Measurements from ENCODE around the gene MARCHF10.

Gene MARCHF10

DNA sequence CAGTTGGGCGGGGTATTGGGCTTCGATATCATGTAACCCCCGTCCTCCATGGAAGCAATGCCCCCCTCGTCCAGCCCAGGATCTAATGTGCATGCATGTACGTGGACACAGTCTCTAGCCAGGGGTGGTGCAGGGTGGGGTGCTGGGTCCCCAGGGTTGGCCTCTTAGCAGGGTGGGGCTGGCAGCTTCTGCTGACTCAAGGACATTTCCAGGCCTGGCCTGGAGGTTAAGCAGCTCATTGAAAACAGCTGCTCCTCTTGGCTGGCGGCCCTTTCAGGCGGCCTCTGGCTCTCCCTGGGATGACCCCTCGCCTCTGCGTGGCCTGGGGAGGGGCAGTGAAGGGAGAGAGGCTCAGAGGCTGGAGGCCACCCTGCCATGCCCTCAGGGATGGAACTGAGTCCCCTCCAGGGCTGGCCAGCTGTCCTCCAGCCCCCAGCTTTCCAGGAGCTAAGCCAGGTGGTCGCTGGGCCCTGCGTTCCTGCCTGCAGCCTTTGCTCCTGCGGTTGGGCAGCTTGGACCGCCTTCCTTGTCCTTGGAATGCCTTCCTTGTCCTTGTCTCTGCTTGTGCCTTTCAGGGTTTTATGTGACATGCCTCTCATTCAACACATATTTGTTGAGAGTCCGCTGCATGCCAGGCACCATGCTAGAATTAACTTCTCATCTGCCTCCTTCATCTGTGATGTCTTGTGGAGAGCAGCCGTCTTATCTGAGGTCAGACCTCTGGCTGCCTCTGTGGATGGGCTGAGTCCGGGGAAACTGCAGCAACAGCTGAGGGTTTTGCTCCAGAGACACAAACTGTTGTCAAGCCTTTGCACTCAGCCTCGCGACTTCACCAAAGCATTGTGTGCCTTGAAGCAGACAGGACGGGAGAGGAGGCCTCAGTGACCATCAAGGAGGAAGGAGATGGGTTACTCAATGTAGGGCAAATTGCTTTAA, 154.0 kb downstream of the MARCHF10 start:
- no peak for DNase-seq

DNA sequence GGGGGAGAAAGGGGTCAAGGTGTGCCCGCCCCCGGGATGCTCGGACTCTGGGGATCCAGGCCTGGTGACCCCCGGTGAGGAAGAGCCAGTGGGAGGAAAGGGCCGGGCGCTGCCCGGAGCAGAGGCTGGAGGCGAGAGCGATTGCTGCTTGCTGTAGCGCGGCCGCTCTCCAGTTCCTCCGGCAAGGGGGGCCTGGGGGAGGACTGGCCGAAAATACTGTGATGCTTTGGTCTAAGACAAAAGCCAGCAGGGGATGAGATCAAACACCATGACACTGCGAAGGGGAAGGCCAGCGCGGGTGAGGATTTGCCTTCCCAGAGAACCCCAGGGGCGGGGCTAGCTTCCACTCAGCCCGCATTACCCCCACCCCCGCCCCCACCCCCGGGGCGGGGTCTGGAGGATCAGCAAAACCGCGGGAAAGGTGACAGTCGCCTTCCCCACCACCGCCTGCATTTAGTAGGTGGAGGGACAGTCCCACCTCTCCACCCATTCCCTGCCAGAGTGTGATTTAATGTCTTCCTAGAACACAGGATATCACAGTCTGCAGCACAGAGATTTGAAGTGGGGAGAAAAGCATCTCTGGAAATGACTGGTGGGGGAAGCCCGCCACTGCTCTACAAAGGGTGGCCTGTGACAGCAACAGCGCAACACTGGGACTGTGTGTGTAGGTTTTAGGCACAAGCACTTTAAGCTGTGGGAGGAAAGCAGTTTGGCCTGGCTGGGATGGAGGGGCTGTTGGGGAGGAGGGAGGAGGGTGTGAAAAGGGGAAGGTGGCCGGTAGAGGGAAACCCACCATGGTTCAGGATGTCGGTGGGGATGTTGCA, 154.9 kb downstream of the MARCHF10 start:
- DNase-seq = peak; percentile 86

DNA sequence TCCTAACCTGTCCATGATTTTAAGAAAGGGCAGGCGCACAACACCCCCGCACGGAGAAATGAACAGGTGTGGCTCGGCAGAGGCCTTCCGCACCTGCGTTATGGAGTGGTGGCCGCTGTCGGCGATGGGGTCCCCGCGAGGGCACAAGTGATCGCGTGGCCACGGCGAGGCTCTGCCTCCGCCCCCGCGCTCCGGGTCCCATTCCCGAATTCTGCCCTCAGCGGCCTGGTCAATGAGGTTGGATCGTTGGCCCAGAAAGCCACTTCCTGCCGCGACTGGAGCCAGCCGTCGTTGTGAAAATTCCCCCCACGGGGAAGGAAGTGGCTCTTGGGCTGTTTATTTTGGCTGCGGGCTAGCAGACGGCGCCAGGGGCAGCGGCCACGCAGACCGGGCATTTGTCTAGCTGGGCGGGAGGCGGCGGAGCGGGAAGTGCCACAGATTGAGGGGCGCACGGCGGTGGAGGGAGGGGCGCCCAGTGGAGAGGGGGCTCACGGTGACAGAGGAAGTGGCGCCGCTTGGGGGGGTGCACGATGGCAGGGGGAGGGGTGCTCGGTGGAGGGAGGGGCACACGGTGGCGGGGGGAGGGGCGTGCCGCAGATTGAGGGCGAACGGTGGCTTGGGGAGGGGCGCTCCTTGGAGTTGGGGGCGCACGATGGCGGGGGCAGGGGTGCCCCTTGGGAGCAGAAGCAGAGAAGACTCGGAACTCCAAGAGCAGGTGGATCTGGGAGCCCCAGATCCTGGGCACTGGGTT, 155.7 kb downstream of the MARCHF10 start:
- DNase-seq = peak; percentile 15

All from stimulated activated naive CD4-positive, alpha-beta T cell treated with Interleukin-2 at 50 U/mL for 16 hours (primary cell).